Neural cell (in vitro differentiated cells): ENCODE results near the gene CAST. TPM values are rescaled to one million over a fixed set of nuclear protein-coding genes. Genes with fewer than 3 reads are reported as not detected.

Experiments used
- H2AFZ ChIP-seq: fragments of 200-600, 300-800 bp; sonication (generic), shearing (Covaris generic); 2 replicates; pipeline ENCODE4 v1.6.0; 2014; ENCODE audit warnings: low read depth, mild to moderate bottlenecking, antibody characterized with exemption, low read length, moderate library complexity
- H3F3A ChIP-seq: fragments of 200-600 bp; shearing (Covaris generic); 2 replicates; pipeline ENCODE4 v1.6.1; 2016; ENCODE audit warnings: mild to moderate bottlenecking, moderate library complexity, mixed read lengths, antibody characterized with exemption, low read length; ENCODE audit not compliant: insufficient read depth, poor library complexity, severe bottlenecking
- H3K27ac ChIP-seq: fragments of 200-600, 300-800 bp; sonication (generic), shearing (Covaris generic); 2 replicates; pipeline ENCODE4 v1.5.1; 2014; ENCODE audit warnings: mild to moderate bottlenecking, low read length, moderate library complexity
- H3K27me3 ChIP-seq: fragments of 300-800, 200-600 bp; sonication (generic), shearing (Covaris generic); 2 replicates; pipeline ENCODE4 v1.6.0; 2014; ENCODE audit warnings: mild to moderate bottlenecking, low read depth, low read length, moderate library complexity; ENCODE audit not compliant: insufficient read depth
- H3K36me3 ChIP-seq: fragments of 300-800, 200-600 bp; sonication (generic), shearing (Covaris generic); 2 replicates; pipeline ENCODE4 v1.5.1; 2014; ENCODE audit warnings: mild to moderate bottlenecking, antibody characterized with exemption, low read length, moderate library complexity; ENCODE audit not compliant: insufficient read depth
- H3K4me2 ChIP-seq: fragments of 300-800, 200-600 bp; sonication (generic), shearing (Covaris generic); 2 replicates; pipeline ENCODE4 v1.6.0; 2014; ENCODE audit warnings: mild to moderate bottlenecking, low read length
- H3K4me3 ChIP-seq: fragments of 300-800, 200-600 bp; sonication (generic), shearing (Covaris generic); 2 replicates; pipeline ENCODE4 v1.5.1; 2014; ENCODE audit warnings: mild to moderate bottlenecking, low read length, moderate library complexity
- H3K79me2 ChIP-seq: fragments of 200-600 bp; shearing (Covaris generic); replicated peaks from 2 replicates; pipeline ENCODE4 v1.6.0; 2014; ENCODE audit warnings: mild to moderate bottlenecking, low read length, moderate library complexity; ENCODE audit not compliant: insufficient read depth
- H3K9ac ChIP-seq: fragments of 300-800, 200-600 bp; sonication (generic), shearing (Covaris generic); 2 replicates; pipeline ENCODE4 v1.6.1; 2016; ENCODE audit warnings: mild to moderate bottlenecking, low read length, mixed read lengths
- H3K9me2 ChIP-seq: fragments of 200-600 bp; shearing (Covaris generic); 2 replicates; pipeline ENCODE4 v1.6.1; 2016; ENCODE audit warnings: mild to moderate bottlenecking, low read length, mixed read lengths; ENCODE audit not compliant: insufficient read depth
- H3K9me3 ChIP-seq: fragments of 200-600, 300-800 bp; sonication (generic), shearing (Covaris generic); 2 replicates; pipeline ENCODE4 v1.6.1; 2016; ENCODE audit warnings: mild to moderate bottlenecking, mixed run types, low read length, moderate library complexity, mixed read lengths
- H4K20me1 ChIP-seq: fragments of 200-600 bp; shearing (Covaris generic); 2 replicates; pipeline ENCODE4 v1.6.1; 2016; ENCODE audit warnings: mild to moderate bottlenecking, mixed run types; ENCODE audit not compliant: insufficient read depth
- CTCF ChIP-seq: fragments of 450-650 bp; IDR thresholded peaks from 2 replicates; pipeline ENCODE4 v1.5.1; 2014; ENCODE audit warnings: antibody characterized with exemption, mild to moderate bottlenecking, moderate library complexity; ENCODE audit not compliant: poor library complexity, severe bottlenecking
- EP300 ChIP-seq: fragments of 450-650 bp; conservative IDR thresholded peaks from 2 replicates; pipeline ENCODE4 v1.6.1; 2014; ENCODE audit warnings: antibody characterized with exemption, mild to moderate bottlenecking, moderate library complexity; ENCODE audit not compliant: poor library complexity, severe bottlenecking
- EZH2 ChIP-seq: fragments of 200-600, 300-800 bp; shearing (Covaris generic), sonication (generic); IDR thresholded peaks from 2 replicates; pipeline ENCODE4 v1.6.1; 2014; ENCODE audit warnings: antibody characterized with exemption, low read length, borderline replicate concordance, mild to moderate bottlenecking; ENCODE audit not compliant: insufficient read depth, poor library complexity, severe bottlenecking
- MXI1 ChIP-seq: fragments of 450-650 bp; conservative IDR thresholded peaks from 2 replicates; pipeline ENCODE4 v1.6.1; 2014; ENCODE audit warnings: antibody characterized with exemption, mild to moderate bottlenecking; ENCODE audit not compliant: poor library complexity, severe bottlenecking
- POLR2AphosphoS5 ChIP-seq: IDR thresholded peaks from 2 replicates; pipeline ENCODE4 v1.6.1; 2012
- RAD21 ChIP-seq: fragments of 450-650 bp; conservative IDR thresholded peaks from 2 replicates; pipeline ENCODE4 v1.6.1; 2014; ENCODE audit warnings: antibody characterized with exemption, mild to moderate bottlenecking, moderate library complexity
- REST ChIP-seq: IDR thresholded peaks from 2 replicates; pipeline ENCODE4 v1.6.1; 2012; ENCODE audit warnings: borderline replicate concordance
- SMC3 ChIP-seq: fragments of 450-650 bp; conservative IDR thresholded peaks from 2 replicates; pipeline ENCODE4 v1.6.1; 2014; ENCODE audit warnings: antibody characterized with exemption, mild to moderate bottlenecking, moderate library complexity; ENCODE audit not compliant: poor library complexity
- TAF1 ChIP-seq: IDR thresholded peaks from 2 replicates; pipeline ENCODE4 v1.6.1; 2012; ENCODE audit warnings: low read depth
- polyA plus RNA-seq: library from polyadenylated mRNA; depleted of rRNA; stranded (reverse); fragments of >200 nt; gene quantifications from 2 replicates; pipeline ENCODE4 v1.2.3, GENCODE V29; 2014

CAST gene
- polyA plus RNA-seq, 1 donor from 2014 or later: 8.4 TPM

GRCh38 chr5:96648593-96648992 lies 13.6 kb upstream of the CAST start:
- no peaks in the 10 kb centered on the region for H3K27me3 ChIP-seq
- H4K20me1 ChIP-seq: no peaks in the 10 kb centered on the region
- no peak overlapping the region for H3K4me3 ChIP-seq
- H2AFZ ChIP-seq: no peak overlapping the region
- no peaks in the 10 kb centered on the region for H3F3A ChIP-seq
- no peak overlapping the region for H3K9ac ChIP-seq
- H3K9me2 ChIP-seq: no peaks in the 10 kb centered on the region
- no peaks in the 10 kb centered on the region for H3K9me3 ChIP-seq
- no peaks in the 10 kb centered on the region for H3K36me3 ChIP-seq
- H3K27ac ChIP-seq: no peak overlapping the region
- no peaks in the 10 kb centered on the region for H3K79me2 ChIP-seq
- TF ChIP-seq CTCF (no peak), EP300 (no peak), SMC3 (no peak)
- H3K4me2 ChIP-seq: no peak overlapping the region

GRCh38 chr5:96649251-96649662 lies 12.9 kb upstream of the CAST start:
- Histone ChIP-seq H3K27ac (no peak overlapping the region), H3K79me2 (no peaks in the 10 kb centered on the region), H3K9me2 (no peaks in the 10 kb centered on the region), H3K4me2 (no peak overlapping the region), H3K4me3 (no peak overlapping the region), H2AFZ (no peak overlapping the region), H4K20me1 (no peaks in the 10 kb centered on the region), H3K27me3 (no peaks in the 10 kb centered on the region), H3K36me3 (no peaks in the 10 kb centered on the region), H3K9ac (no peak overlapping the region), H3K9me3 (no peaks in the 10 kb centered on the region), H3F3A (no peaks in the 10 kb centered on the region)
- TF ChIP-seq EP300 (no peak), MXI1 (no peak), CTCF (no peak), REST (no peak), RAD21 (no peak), SMC3 (no peak), EZH2 (no peak), POLR2AphosphoS5 (no peak), TAF1 (no peak)
